WTC11 (cell line): ENCODE data around the gene EMP2.

Experiments used
- CBFB ChIP-seq: sonication (generic); formaldehyde crosslinking; IDR thresholded peaks from 2 replicates; pipeline ENCODE4 v1.8.1; 2022; ENCODE audit warnings: mild to moderate bottlenecking, low read depth, missing genetic modification reagents
- TF ChIP-seq, protein P1 (sequence below): sonication (generic); formaldehyde crosslinking; IDR thresholded peaks from 2 replicates; pipeline ENCODE4 v1.8.0; 2022; ENCODE audit warnings: mild to moderate bottlenecking, missing genetic modification reagents
- TF ChIP-seq, protein P2 (sequence below): fragments of 200-600 bp; IDR thresholded peaks from 2 replicates; pipeline ENCODE4 v1.8.0; 2022; ENCODE audit warnings: antibody characterized with exemption

DNA sequence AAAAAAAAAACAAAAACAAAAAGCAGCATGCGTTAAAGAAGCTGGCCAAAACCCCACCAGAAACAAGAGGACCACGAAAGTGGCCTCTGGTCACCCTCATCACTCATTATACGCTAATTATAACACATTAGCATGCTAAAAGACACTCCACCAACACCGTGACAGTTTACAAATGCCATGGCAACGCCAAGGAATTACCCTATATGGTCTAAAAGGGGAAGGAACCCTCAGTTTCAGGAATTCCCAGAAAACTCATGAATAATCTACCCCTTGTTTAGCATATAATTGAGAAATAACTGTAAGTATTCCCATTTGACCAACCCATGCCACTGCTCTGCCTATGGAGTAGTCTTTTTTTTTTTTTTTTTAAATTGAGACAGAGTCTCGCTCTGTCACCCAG is 77.6 kb downstream of the EMP2 start:
- TF ChIP-seq, protein P1, sequence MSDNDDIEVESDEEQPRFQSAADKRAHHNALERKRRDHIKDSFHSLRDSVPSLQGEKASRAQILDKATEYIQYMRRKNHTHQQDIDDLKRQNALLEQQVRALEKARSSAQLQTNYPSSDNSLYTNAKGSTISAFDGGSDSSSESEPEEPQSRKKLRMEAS (CRISPR knock-in tag), result no peak
- TF ChIP-seq, protein P2, sequence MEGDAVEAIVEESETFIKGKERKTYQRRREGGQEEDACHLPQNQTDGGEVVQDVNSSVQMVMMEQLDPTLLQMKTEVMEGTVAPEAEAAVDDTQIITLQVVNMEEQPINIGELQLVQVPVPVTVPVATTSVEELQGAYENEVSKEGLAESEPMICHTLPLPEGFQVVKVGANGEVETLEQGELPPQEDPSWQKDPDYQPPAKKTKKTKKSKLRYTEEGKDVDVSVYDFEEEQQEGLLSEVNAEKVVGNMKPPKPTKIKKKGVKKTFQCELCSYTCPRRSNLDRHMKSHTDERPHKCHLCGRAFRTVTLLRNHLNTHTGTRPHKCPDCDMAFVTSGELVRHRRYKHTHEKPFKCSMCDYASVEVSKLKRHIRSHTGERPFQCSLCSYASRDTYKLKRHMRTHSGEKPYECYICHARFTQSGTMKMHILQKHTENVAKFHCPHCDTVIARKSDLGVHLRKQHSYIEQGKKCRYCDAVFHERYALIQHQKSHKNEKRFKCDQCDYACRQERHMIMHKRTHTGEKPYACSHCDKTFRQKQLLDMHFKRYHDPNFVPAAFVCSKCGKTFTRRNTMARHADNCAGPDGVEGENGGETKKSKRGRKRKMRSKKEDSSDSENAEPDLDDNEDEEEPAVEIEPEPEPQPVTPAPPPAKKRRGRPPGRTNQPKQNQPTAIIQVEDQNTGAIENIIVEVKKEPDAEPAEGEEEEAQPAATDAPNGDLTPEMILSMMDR, result no peak
- TF ChIP-seq CBFB (CRISPR knock-in tag), result no peak
